SJCRH30 (cell line): ENCODE data around the gene MS4A13. TPM values are rescaled to one million over a fixed set of nuclear protein-coding genes. Genes with fewer than 3 reads are reported as not detected.
"Not testable (repeated sequence)": the region's sequence is repeated elsewhere in the genome, so short reads cannot be mapped to it uniquely, and the experiment has no call there.

Experiments used
- DNase-seq, 2 experiments: peaks; one replicate each; pipeline ENCODE4 v3.0.0-alpha.2; 2015 to 2020
- H3K27ac ChIP-seq: fragments of 250-450 bp; sonication (Bioruptor Pico); 2 replicates; pipeline ENCODE4 v1.5.1; 2020; ENCODE audit warnings: mild to moderate bottlenecking, moderate library complexity
- H3K27me3 ChIP-seq: fragments of 250-450 bp; sonication (Bioruptor Pico); 2 replicates; pipeline ENCODE4 v1.5.1; 2020; ENCODE audit warnings: mild to moderate bottlenecking, moderate library complexity
- H3K36me3 ChIP-seq: fragments of 250-450 bp; sonication (Bioruptor Pico); 2 replicates; pipeline ENCODE4 v1.5.1; 2020; ENCODE audit warnings: mild to moderate bottlenecking, moderate library complexity
- H3K4me1 ChIP-seq: fragments of 250-450 bp; sonication (Bioruptor Pico); 2 replicates; pipeline ENCODE4 v1.5.1; 2020; ENCODE audit warnings: mild to moderate bottlenecking, moderate library complexity
- H3K4me3 ChIP-seq: fragments of 250-450 bp; sonication (Bioruptor Pico); 2 replicates; pipeline ENCODE4 v1.5.1; 2020; ENCODE audit warnings: mild to moderate bottlenecking, moderate library complexity
- H3K9me3 ChIP-seq: fragments of 250-450 bp; sonication (Bioruptor Pico); replicated peaks from 2 replicates; pipeline ENCODE4 v1.5.1; 2020; ENCODE audit warnings: mild to moderate bottlenecking, moderate library complexity
- total RNA-seq: library from RNA; depleted of rRNA; stranded (reverse); fragments of >200 nt; shearing (Covaris generic); gene quantifications from 2 replicates; pipeline ENCODE4 v1.2.3, GENCODE V29; 2014; rRNA removed

MS4A13 gene
- total RNA-seq = not detected in 2 replicates

DNA sequence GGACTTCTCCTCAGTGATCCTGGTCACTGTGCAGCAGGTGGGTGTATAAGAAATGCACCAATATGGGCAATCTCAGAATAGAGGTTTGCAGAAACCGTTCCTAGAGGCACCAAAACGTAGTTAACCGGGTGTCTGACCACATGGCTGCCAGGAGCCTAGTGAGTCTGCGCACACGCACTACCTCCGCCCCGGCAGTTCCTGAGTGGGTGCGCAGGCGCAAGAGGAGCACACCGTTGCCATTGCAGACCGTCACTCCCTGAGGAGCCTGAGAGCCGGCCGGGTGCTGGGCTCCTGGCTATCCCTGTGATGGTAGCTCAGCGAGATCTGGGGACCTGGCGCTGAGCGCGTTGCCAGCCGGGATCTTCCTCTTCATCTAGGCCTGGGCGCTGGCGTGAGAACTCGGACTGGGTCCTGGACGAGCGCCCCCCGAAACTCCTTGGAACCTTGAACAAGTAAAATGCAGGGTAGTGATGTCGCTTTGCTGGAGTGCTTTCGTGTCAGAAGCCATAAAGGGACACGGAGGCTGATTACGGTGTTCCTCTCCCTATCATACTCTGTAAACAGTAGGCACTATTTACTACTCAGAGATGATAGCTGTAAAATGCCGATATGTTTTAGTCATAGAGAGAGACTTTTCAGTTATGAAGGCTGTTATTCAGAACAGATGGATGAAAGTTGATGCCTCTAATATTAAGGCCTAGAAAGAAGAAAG is at the start of gene MS4A13:
MS4A13 (plus strand) TSS at position 249 of the 712 bp plus-strand sequence. CDS start 2,692 bp downstream, outside the sequence.
- Histone ChIP-seq H3K4me3 (no peak within 1 kb of the TSS), H3K9me3 (no peaks in the 10 kb centered on the region), H3K27ac (no peak within 1 kb of the TSS), H3K27me3 (peaks cover 4% of the 10 kb centered on the region; the same call in 1 of the 2 replicates), H3K4me1 (no peaks in the 10 kb centered on the region), H3K36me3 (no peaks in the 10 kb centered on the region)
- DNase-seq = no peak

DNA sequence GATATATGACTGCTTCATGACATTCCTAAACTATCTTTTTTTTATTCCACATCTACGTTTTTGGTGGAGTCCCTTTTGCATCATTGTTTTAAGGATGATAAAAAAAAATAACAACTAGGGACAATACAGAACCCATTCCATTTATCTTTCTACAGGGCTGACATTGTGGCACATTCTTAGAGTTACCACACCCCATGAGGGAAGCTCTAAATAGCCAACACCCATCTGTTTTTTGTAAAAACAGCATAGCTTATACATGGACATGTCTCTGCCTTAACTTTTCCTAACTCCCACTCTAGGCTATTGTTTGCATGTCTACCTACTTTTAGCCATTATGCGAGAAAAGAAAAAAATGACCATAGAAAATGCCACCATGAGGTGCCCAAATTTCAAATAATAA is 46.4 kb upstream of the MS4A13 start:
- H3K4me1 ChIP-seq = no peaks in the 10 kb centered on the region
- H3K36me3 ChIP-seq = no peaks in the 10 kb centered on the region
- H3K27me3 ChIP-seq = no peaks in the 10 kb centered on the region
- DNase-seq = no peak
- no peaks in the 10 kb centered on the region for H3K9me3 ChIP-seq
- no peak overlapping the region for H3K4me3 ChIP-seq
- H3K27ac ChIP-seq = no peak overlapping the region

DNA sequence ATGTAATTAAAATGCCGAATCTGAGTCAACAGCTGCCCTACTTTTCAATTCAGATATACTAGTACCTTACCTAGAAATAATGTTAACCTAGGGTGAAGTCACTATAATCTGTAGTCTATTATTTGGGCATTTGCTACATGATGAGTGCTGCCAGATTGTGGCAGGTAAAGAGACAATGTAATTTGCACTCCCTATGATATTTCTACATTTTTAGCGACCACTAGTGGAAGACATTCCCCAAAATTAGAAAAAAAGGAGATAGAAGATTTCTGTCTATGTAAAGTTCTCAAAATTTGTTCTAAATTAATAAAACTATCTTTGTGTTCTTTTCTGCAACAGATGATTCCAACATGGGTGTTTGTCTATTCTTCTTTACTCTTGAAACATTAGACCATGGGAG is 45.5 kb upstream of the MS4A13 start:
- Histone ChIP-seq H3K27ac (no peak overlapping the region), H3K9me3 (no peaks in the 10 kb centered on the region), H3K36me3 (no peaks in the 10 kb centered on the region), H3K4me3 (no peak overlapping the region), H3K27me3 (no peaks in the 10 kb centered on the region), H3K4me1 (no peaks in the 10 kb centered on the region)
- DNase-seq = no peak

- Histone ChIP-seq H3K9me3 (no peaks in the 10 kb centered on the region), H3K36me3 (no peaks in the 10 kb centered on the region), H3K27ac (no peak overlapping the region), H3K4me3 (no peak overlapping the region), H3K4me1 (no peaks in the 10 kb centered on the region), H3K27me3 (no peaks in the 10 kb centered on the region)
- DNase-seq = no peak
Measured at GRCh38 chr11:60477035-60477445, 38.2 kb upstream of the MS4A13 start.

DNA sequence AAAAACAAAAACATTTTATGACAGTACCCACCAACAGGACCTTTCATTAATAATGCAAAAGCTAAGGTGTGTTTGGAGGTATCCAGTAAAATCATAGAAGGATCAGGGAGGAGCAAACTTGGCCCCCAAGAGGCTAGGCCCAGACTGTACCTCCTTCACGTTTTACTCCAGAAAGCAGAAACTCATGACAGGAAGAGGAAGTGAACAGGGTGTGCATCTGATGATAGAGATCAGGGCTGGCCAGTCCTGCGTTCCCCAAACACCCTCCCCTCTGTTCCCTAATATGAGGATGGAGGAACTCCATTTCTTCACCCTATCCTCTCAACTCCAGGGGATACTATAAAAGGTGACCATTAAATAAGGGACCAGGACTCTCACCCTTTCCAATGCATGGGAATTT is 32.8 kb upstream of the MS4A13 start:
- DNase-seq = no peak
- Histone ChIP-seq H3K27ac (no peak overlapping the region), H3K4me3 (no peak overlapping the region), H3K9me3 (no peaks in the 10 kb centered on the region), H3K36me3 (no peaks in the 10 kb centered on the region), H3K4me1 (no peaks in the 10 kb centered on the region), H3K27me3 (no peaks in the 10 kb centered on the region)

- Histone ChIP-seq H3K4me3 (no peak overlapping the region), H3K9me3 (no peaks in the 10 kb centered on the region), H3K36me3 (no peaks in the 10 kb centered on the region), H3K4me1 (no peaks in the 10 kb centered on the region), H3K27ac (no peak overlapping the region), H3K27me3 (no peaks in the 10 kb centered on the region)
- DNase-seq = peak in 1 of 2 experiments; percentile 3
Measured at GRCh38 chr11:60485987-60486386, 29.2 kb upstream of the MS4A13 start.

DNA sequence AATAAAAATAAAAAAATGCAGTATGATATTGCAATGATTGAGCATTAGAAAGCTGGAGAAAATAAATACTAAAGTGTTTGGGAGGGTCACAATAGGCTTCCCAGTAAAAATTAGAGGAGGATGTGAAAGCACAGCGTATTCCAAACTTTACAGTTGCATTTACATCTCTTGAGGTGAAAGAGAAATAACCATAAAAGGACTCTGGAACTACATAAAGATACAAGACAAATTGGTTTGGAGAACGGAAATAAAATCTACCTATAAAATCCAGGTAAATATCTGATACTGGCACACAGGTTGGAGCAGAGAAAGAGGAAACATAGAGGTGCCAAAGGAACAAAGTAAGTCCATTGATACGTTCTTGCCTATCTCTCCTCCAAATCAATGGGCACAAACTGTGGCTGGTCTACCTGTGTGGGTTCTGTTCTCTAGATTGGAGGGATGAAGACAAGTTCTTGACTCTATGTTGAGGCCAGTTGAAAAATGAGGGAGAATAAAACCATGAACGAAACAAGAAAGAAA is 22.6 kb upstream of the MS4A13 start, which contains the start of gene MS4A12:
MS4A12 (plus strand) TSS at position 291 of the 522 bp plus-strand sequence. CDS start 4,541 bp downstream, outside the sequence.
- no peak for DNase-seq
- Histone ChIP-seq H3K4me3 (no peak within 1 kb of the TSS), H3K36me3 (no peaks in the 10 kb centered on the region), H3K4me1 (no peaks in the 10 kb centered on the region), H3K9me3 (no peaks in the 10 kb centered on the region), H3K27ac (no peak within 1 kb of the TSS), H3K27me3 (no peaks in the 10 kb centered on the region)

GRCh38 chr11:60493454-60493853 is 21.7 kb upstream of the MS4A13 start:
- no peaks in the 10 kb centered on the region for H3K4me1 ChIP-seq
- H3K27me3 ChIP-seq = no peaks in the 10 kb centered on the region
- no peaks in the 10 kb centered on the region for H3K9me3 ChIP-seq
- H3K27ac ChIP-seq = no peak overlapping the region
- H3K4me3 ChIP-seq = no peak overlapping the region
- no peaks in the 10 kb centered on the region for H3K36me3 ChIP-seq
- DNase-seq = no peak

GRCh38 chr11:60498399-60498798 is 16.8 kb upstream of the MS4A13 start:
- Histone ChIP-seq H3K4me1 (peaks cover 8% of the 10 kb centered on the region; the same call in 1 of the 2 replicates), H3K4me3 (no peak overlapping the region), H3K9me3 (no peaks in the 10 kb centered on the region), H3K27me3 (0 out of 2 replicates have a peak, but pooled peaks cover 4% of the 10 kb centered on the region), H3K36me3 (no peaks in the 10 kb centered on the region), H3K27ac (no peak overlapping the region)
- DNase-seq = no peak

- 0 out of 2 replicates have a peak, but pooled peaks cover 4% of the 10 kb centered on the region for H3K27me3 ChIP-seq
- DNase-seq = peak; percentile 19 to 21
- H3K9me3 ChIP-seq = no peaks in the 10 kb centered on the region
- no peak overlapping the region for H3K27ac ChIP-seq
- H3K4me1 ChIP-seq = peaks cover 8% of the 10 kb centered on the region; the same call in 1 of the 2 replicates
- H3K4me3 ChIP-seq = no peak overlapping the region
- no peaks in the 10 kb centered on the region for H3K36me3 ChIP-seq
Measured at GRCh38 chr11:60498853-60499252, 16.3 kb upstream of the MS4A13 start.

DNA sequence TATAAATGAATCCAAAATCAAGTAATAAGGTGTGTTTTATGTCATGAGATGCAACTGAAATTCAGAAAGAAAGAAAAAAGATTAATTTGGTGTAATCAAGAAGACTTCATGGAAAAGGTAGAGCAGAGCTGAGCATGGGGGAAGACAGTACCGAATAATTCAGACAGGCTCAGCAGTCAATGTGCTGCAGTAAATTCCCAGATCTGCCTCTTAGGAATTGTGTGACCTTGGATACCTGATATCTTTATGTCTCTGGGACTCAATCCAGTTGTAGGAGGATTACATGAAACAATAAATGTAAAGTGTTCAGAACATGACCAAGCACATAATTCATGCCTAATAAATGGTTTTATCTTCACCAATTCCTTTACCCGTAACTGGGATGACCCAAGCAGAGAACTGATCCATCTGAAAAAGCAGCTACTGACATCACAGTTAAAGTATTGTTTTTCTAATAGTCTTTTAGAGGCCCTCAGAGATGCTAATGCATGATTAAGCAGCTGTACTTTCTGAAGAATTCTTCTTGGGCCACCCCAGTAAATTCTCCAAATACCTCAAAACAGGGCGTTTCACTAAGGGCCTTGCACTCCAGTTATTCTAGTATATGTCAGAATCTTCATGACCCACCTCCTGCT is 14.8 kb upstream of the MS4A13 start:
- H3K27ac ChIP-seq = no peak overlapping the region
- H3K9me3 ChIP-seq = no peaks in the 10 kb centered on the region
- peak in 1 of 2 experiments; percentile 14 for DNase-seq
- no peak overlapping the region for H3K4me3 ChIP-seq
- no peaks in the 10 kb centered on the region for H3K36me3 ChIP-seq
- 0 out of 2 replicates have a peak, but pooled peaks cover 4% of the 10 kb centered on the region for H3K27me3 ChIP-seq
- peaks cover 8% of the 10 kb centered on the region; the same call in 1 of the 2 replicates for H3K4me1 ChIP-seq

DNA sequence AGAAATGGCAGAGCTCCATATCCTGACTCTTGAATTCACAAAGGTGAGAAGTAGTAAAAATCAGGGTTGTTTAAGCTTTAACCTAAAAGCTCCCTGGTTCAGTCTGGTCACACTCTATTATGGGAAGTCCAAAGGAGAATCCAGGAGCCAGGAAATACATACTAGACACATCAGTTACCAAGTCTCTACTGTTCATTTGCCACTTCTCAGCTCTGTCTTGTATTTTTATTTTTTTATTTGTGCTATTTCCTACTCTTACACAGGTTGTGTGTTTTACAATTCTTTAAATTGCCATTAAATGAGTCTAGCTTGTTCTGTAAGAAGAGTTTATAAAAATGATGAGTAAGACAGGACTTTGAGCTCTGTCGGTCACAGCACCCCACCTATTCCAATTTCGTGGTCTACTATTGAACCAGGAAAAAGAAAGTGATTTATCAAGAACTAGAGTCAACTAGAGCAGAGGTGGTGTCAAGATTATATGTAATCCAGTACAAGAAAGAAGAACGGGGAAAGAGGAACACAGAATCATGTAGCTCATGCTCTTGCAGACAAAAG is 12.9 kb upstream of the MS4A13 start:
- Histone ChIP-seq H3K9me3 (no peaks in the 10 kb centered on the region), H3K4me3 (no peak overlapping the region), H3K36me3 (no peaks in the 10 kb centered on the region), H3K27me3 (0 out of 2 replicates have a peak, but pooled peaks cover 4% of the 10 kb centered on the region), H3K4me1 (peaks cover 8% of the 10 kb centered on the region; the same call in 1 of the 2 replicates), H3K27ac (no peak overlapping the region)
- no peak for DNase-seq

DNA sequence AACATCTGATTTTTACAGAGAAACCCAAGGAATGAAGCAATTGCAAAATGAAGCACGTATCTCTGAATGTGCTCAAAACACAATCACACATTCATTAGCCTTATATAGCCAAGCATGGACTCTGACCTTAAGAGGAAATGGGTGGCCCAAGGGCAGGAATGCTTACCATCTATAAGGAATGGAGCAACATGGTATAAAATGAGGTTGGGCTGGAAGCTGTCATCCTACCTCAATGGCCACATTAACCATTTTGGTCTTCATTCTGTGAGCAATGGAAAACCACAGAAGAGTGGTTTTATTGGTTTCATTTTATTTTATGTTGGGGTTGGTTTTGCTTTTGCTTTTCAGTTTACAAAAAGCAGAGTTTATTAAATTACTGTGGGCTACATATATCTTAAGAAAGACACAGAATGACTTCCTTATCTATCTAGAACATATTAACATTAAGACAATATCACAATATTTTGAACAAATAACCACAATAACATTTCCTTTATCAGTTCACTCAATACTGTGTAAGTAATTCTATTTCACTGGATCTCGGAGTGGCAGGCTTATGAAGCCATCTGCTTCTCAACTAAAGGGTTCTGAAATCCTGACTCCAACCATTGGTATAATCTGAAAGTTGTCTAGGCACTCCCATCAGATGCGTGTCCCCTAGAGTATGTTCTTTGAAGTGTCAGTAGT is 10.8 kb upstream of the MS4A13 start:
- Histone ChIP-seq H3K4me1 (peaks cover 8% of the 10 kb centered on the region; the same call in 1 of the 2 replicates), H3K36me3 (no peaks in the 10 kb centered on the region), H3K4me3 (no peak overlapping the region), H3K9me3 (no peaks in the 10 kb centered on the region), H3K27ac (no peak overlapping the region), H3K27me3 (0 out of 2 replicates have a peak, but pooled peaks cover 4% of the 10 kb centered on the region)
- DNase-seq = no peak

- not testable (repeated sequence) for H3K27me3 ChIP-seq, H3K9me3 ChIP-seq, H3K27ac ChIP-seq, DNase-seq, H3K4me1 ChIP-seq, H3K36me3 ChIP-seq, H3K4me3 ChIP-seq
Measured at GRCh38 chr11:60509609-60510008, 5.6 kb upstream of the MS4A13 start.
